Spleen (tissue), 7 donors: ENCODE measurements around the gene UGT1A4.

ENCODE experiments used
- CTCF ChIP-seq, 11 experiments: fragments of 200-600 bp in 7 of 11; fragments of 450-650 bp in 4 of 11; sonication (generic) in 4 of 11; IDR thresholded peaks in 8 of 11; conservative IDR thresholded peaks in 3 of 11; 1 replicate in 7 of 11; 2 replicates in 4 of 11; pipeline versions ENCODE4 v1.4.0 to v1.8.0; 2016 to 2021; ENCODE audit warnings: antibody characterized with exemption in 11 of 11, inconsistent platforms in 4 of 11, mild to moderate bottlenecking in 1 of 11
- POLR2AphosphoS5 ChIP-seq, 3 donors: sonication (generic); formaldehyde crosslinking; IDR thresholded peaks; one replicate each; pipeline ENCODE4 v1.5.1; 2017; ENCODE audit warnings: antibody characterized with exemption in 3 of 3
- donor health status: DM: no; HTN: no; CAD: no; lungs with moderate emphysema.
- donor health status: DM: no; HTN: no; CAD: no.
- donor health status: DM: no; HTN: no; CAD: no.

GRCh38 chr2:233772583-233772982, 54.0 kb downstream of the UGT1A4 start:
- no peak for TF ChIP-seq CTCF (IDR thresholded peaks at IDR 0.05 in 8 of 11, conservative IDR thresholded peaks at IDR 0.05 in 3 of 11)
- TF ChIP-seq POLR2AphosphoS5 (IDR thresholded peaks at IDR 0.05): no peak
